SK-N-SH (cell line): Measurements from ENCODE around the gene HCCS. TPM values are rescaled to one million over a fixed set of nuclear protein-coding genes. Genes with fewer than 3 reads are reported as not detected.

Experiments
- CTCF ChIA-PET: fragments of 300-600, 350-600 bp; formaldehyde crosslinking; extraction: SDS; loops from one replicate; lab custom pipeline; 2021; lab: Yijun Ruan, JAX
- POLR2A ChIA-PET: fragments of 350-600 bp; sonication (Branson Sonifier 250); formaldehyde crosslinking; extraction: SDS; loops from one replicate; lab custom pipeline; 2020; ENCODE audit warnings: antibody characterized with exemption, inconsistent platforms; lab: Yijun Ruan, JAX
- DNase-seq: peaks from one replicate; pipeline ENCODE4 v3.0.0; 2012
- H2AFZ ChIP-seq: fragments of 200-600 bp; sonication (generic); 2 replicates; pipeline ENCODE4 v1.8.1; 2016; ENCODE audit warnings: antibody characterized with exemption, mild to moderate bottlenecking, low read depth
- H3F3A ChIP-seq: fragments of 200-600 bp; sonication (generic); replicated peaks from 2 replicates; pipeline ENCODE3; 2016; ENCODE audit warnings: antibody characterized with exemption, mild to moderate bottlenecking; ENCODE audit not compliant: insufficient read depth
- H3K27ac ChIP-seq, 2 experiments: fragments of 200-500 bp in 1 of 2; fragments of 200-600 bp in 1 of 2; sonication (Bioruptor generic) in 1 of 2; sonication (generic), shearing (Covaris generic) in 1 of 2; 2 replicates each; pipeline versions ENCODE4 v1.5.1 to v1.6.1; 2014 to 2016; ENCODE audit warnings: low read depth in 2 of 2, inconsistent platforms in 1 of 2, low read length in 1 of 2, mild to moderate bottlenecking in 1 of 2, mixed read lengths in 1 of 2
- H3K27me3 ChIP-seq: fragments of 200-600 bp; sonication (generic), shearing (Covaris generic); 2 replicates; pipeline ENCODE4 v1.6.1; 2016; ENCODE audit warnings: mixed run types; ENCODE audit not compliant: insufficient read depth
- H3K36me3 ChIP-seq, 2 experiments: fragments of 200-500 bp in 1 of 2; fragments of 200-600 bp in 1 of 2; sonication (Bioruptor generic) in 1 of 2; sonication (generic) in 1 of 2; replicated peaks in 1 of 2; 2 replicates each; pipeline versions ENCODE3 to v1.5.1; 2014 to 2016; ENCODE audit warnings: low read length in 1 of 2, mild to moderate bottlenecking in 1 of 2; ENCODE audit not compliant: insufficient read depth in 2 of 2, control insufficient read depth in 1 of 2
- H3K4me1 ChIP-seq, 2 experiments: fragments of 200-500 bp in 1 of 2; fragments of 200-600 bp in 1 of 2; sonication (Bioruptor generic) in 1 of 2; sonication (generic), shearing (Covaris generic) in 1 of 2; 2 replicates each; pipeline versions ENCODE4 v1.5.1 to v1.6.1; 2014 to 2016; ENCODE audit warnings: low read depth in 1 of 2, low read length in 1 of 2, mixed run types in 1 of 2; ENCODE audit not compliant: insufficient read depth in 2 of 2, control insufficient read depth in 1 of 2
- H3K4me2 ChIP-seq: fragments of 200-600 bp; sonication (generic), shearing (Covaris generic); 2 replicates; pipeline ENCODE4 v1.6.1; 2017; ENCODE audit warnings: mixed run types
- H3K4me3 ChIP-seq, 2 experiments: fragments of 200-500 bp in 1 of 2; fragments of 200-600 bp in 1 of 2; sonication (Bioruptor generic) in 1 of 2; sonication (generic), shearing (Covaris generic) in 1 of 2; 2 replicates each; pipeline versions ENCODE4 v1.5.1 to v1.8.1; 2014 to 2016; ENCODE audit warnings: low read depth in 2 of 2, inconsistent platforms in 1 of 2, low read length in 1 of 2, mild to moderate bottlenecking in 1 of 2, mixed read lengths in 1 of 2, moderate library complexity in 1 of 2
- H3K79me2 ChIP-seq: fragments of 200-600 bp; sonication (generic); 2 replicates; pipeline ENCODE4 v1.8.1; 2017; ENCODE audit warnings: mild to moderate bottlenecking; ENCODE audit not compliant: insufficient read depth
- H3K9ac ChIP-seq: fragments of 200-600 bp; sonication (generic); 2 replicates; pipeline ENCODE4 v1.6.1; 2017; ENCODE audit warnings: mixed run types
- H3K9me2 ChIP-seq: fragments of 200-600 bp; sonication (generic); 2 replicates; pipeline ENCODE4 v1.6.1; 2017; ENCODE audit warnings: mixed run types
- H3K9me3 ChIP-seq: fragments of 200-600 bp; sonication (generic); 2 replicates; pipeline ENCODE4 v1.6.1; 2017; ENCODE audit warnings: mixed run types, mild to moderate bottlenecking, moderate library complexity
- H4K20me1 ChIP-seq: fragments of 200-600 bp; sonication (generic); 2 replicates; pipeline ENCODE4 v1.6.1; 2017; ENCODE audit warnings: mild to moderate bottlenecking, mixed run types; ENCODE audit not compliant: insufficient read depth
- CHD2 ChIP-seq: fragments of 150-350 bp; IDR thresholded peaks from 2 replicates; pipeline ENCODE4 v1.6.1; 2018; ENCODE audit warnings: low read length; ENCODE audit not compliant: partially characterized antibody
- CTCF ChIP-seq: fragments of 200-600 bp; sonication (generic); IDR thresholded peaks from 2 replicates; pipeline ENCODE4 v1.6.1; 2017; ENCODE audit warnings: antibody characterized with exemption, mild to moderate bottlenecking, moderate library complexity
- EP300 ChIP-seq, 2 experiments: IDR thresholded peaks; 2 replicates each; pipeline versions ENCODE4 v1.4.0 to v1.6.1; 2012; ENCODE audit warnings: borderline replicate concordance in 1 of 2, low read depth in 1 of 2, low read length in 1 of 2
- FOXJ3 ChIP-seq: sonication (generic); formaldehyde crosslinking; IDR thresholded peaks from 2 replicates; pipeline ENCODE4 v1.5.1; 2020; ENCODE audit warnings: mild to moderate bottlenecking, missing genetic modification reagents
- GABPA ChIP-seq: IDR thresholded peaks from 2 replicates; pipeline ENCODE4 v1.4.0; 2012; ENCODE audit warnings: low read depth, mild to moderate bottlenecking
- MEF2A ChIP-seq: IDR thresholded peaks from 2 replicates; pipeline ENCODE4 v1.4.0; 2012; ENCODE audit warnings: low read depth, borderline replicate concordance
- MXI1 ChIP-seq: IDR thresholded peaks from 2 replicates; pipeline ENCODE4 v1.6.1; 2012; ENCODE audit warnings: mild to moderate bottlenecking, low read depth, low read length, improper control_type of control experiment
- PBX3 ChIP-seq: IDR thresholded peaks from 2 replicates; pipeline ENCODE4; 2012
- RCOR1 ChIP-seq: fragments of 150-350 bp; IDR thresholded peaks from 2 replicates; pipeline ENCODE4 v1.6.1; 2017; ENCODE audit warnings: antibody characterized with exemption, low read length
- REST ChIP-seq: IDR thresholded peaks from 2 replicates; pipeline ENCODE4 v1.6.1; 2012; ENCODE audit warnings: mild to moderate bottlenecking, low read depth, low read length, moderate library complexity
- RXRA ChIP-seq: IDR thresholded peaks from 2 replicates; pipeline ENCODE4 v1.4.0; 2012; ENCODE audit warnings: low read depth, mild to moderate bottlenecking, borderline replicate concordance
- TAF1 ChIP-seq: IDR thresholded peaks from 2 replicates; pipeline ENCODE4 v1.6.1; 2012; ENCODE audit warnings: low read depth, mild to moderate bottlenecking, low read length, moderate library complexity, borderline replicate concordance
- TEAD4 ChIP-seq: IDR thresholded peaks from 2 replicates; pipeline ENCODE4 v1.4.0; 2012; ENCODE audit warnings: mild to moderate bottlenecking, borderline replicate concordance; ENCODE audit not compliant: insufficient read depth
- YY1 ChIP-seq: IDR thresholded peaks from 2 replicates; pipeline ENCODE4 v1.4.0; 2012; ENCODE audit warnings: low read depth, mild to moderate bottlenecking
- ZBTB33 ChIP-seq: IDR thresholded peaks from 2 replicates; pipeline ENCODE4 v1.4.0; 2012; ENCODE audit warnings: low read depth, borderline replicate concordance
- WGBS: methylation state at CpG from one replicate; pipeline ENCODE4 v1.1.6; 2017; ENCODE audit warnings: low lambda C conversion rate; 5-methylcytosine and 5-hydroxymethylcytosine counted together
- polyA plus RNA-seq, 3 experiments: library from polyadenylated mRNA; depleted of rRNA; stranded (reverse); fragments of >200 nt; gene quantifications; 2 replicates each; pipeline ENCODE4 v1.2.3, GENCODE V29; 2012

Gene HCCS
- polyA plus RNA-seq, 1 of the 3 experiments (the other 2 are of a cell fraction) = 33.7 TPM

- Histone ChIP-seq H2AFZ (peak overlapping the region; percentile 59; the same call in 1 of the 2 replicates), H3K9ac (no peak overlapping the region), H3K36me3 (peaks cover 22 to 24% of the 10 kb centered on the region in 2 experiments), H4K20me1 (no peaks in the 10 kb centered on the region), H3K27me3 (no peaks in the 10 kb centered on the region), H3K4me2 (peak overlapping the region; percentile 79), H3K9me2 (no peaks in the 10 kb centered on the region), H3K4me1 (peaks cover 0 to 12% of the 10 kb centered on the region in 2 experiments; a peak in 2 of 4 replicates), H3K9me3 (no peaks in the 10 kb centered on the region), H3F3A (no peaks in the 10 kb centered on the region), H3K4me3 (peak overlapping the region in 1 of 2 experiments; percentile 81; a peak in 2 of 4 replicates), H3K27ac (no peak overlapping the region), H3K79me2 (peaks cover 36% of the 10 kb centered on the region)
- WGBS = 77% methylated on average over 2 of the region's 2 CpGs
- CTCF ChIA-PET = interaction anchor here (0.7 to 1.1 kb wide), 3 partner anchors 8 to 920 kb away, joined by 3 read pairs; no protein-coding TSS in a partner anchor
- TF ChIP-seq ZBTB33 (no peak), MXI1 (no peak), PBX3 (no peak), RCOR1 (no peak), EP300 (IDR thresholded peaks at IDR 0.05; ENCODE audit: borderline replicate concordance in 1 of 2, low read depth in 1 of 2, low read length in 1 of 2) (no peak), RXRA (no peak), FOXJ3 (CRISPR knock-in tag) (no peak), GABPA (no peak)
- DNase-seq = no peak
- POLR2A ChIA-PET = no interaction called here
These were observed 1.2 kb upstream of the HCCS start for GRCh38 chrX:11109968-11110367.

GRCh38 chrX:11111947-11112346 lies 815 bp downstream of the HCCS start:
- peak overlapping the region; percentile 79 for H3K4me2 ChIP-seq
- H3K79me2 ChIP-seq = peaks cover 36% of the 10 kb centered on the region
- no peaks in the 10 kb centered on the region for H3K9me3 ChIP-seq
- TF ChIP-seq TAF1 (no peak), PBX3 (no peak), MEF2A (no peak), YY1 (no peak), RCOR1 (no peak), TEAD4 (no peak), CHD2 (no peak), CTCF (no peak), REST (no peak), FOXJ3 (CRISPR knock-in tag) (no peak)
- H3K36me3 ChIP-seq = peaks cover 42 to 44% of the 10 kb centered on the region in 2 experiments
- no peaks in the 10 kb centered on the region for H3F3A ChIP-seq
- H2AFZ ChIP-seq = peak overlapping the region; percentile 49; the same call in 1 of the 2 replicates
- no peak for DNase-seq
- H3K4me3 ChIP-seq = peak overlapping the region; percentile 81 to 98
- peaks cover 0 to 12% of the 10 kb centered on the region in 2 experiments; a peak in 2 of 4 replicates for H3K4me1 ChIP-seq
- ChIA-PET POLR2A (no interaction called here), CTCF (interaction anchor here (0.6 kb wide), 1 partner anchor 854 kb away, joined by 3 read pairs; no protein-coding TSS in a partner anchor)
- peak overlapping the region; percentile 77 for H3K9ac ChIP-seq
- WGBS = 36% methylated on average over 9 of the region's 9 CpGs
- H3K9me2 ChIP-seq = no peaks in the 10 kb centered on the region
- no peaks in the 10 kb centered on the region for H4K20me1 ChIP-seq
- H3K27me3 ChIP-seq = no peaks in the 10 kb centered on the region
- peak overlapping the region in 1 of 2 experiments; percentile 65; a peak in 1 of 4 replicates for H3K27ac ChIP-seq
